Smooth muscle cell (in vitro differentiated cells): ENCODE results near the gene NELFB. TPM values are rescaled to one million over a fixed set of nuclear protein-coding genes. Genes with fewer than 3 reads are reported as not detected.

Source experiments
- DNase-seq: peaks from one replicate; lab custom pipeline; 2025; ENCODE audit not compliant: unreplicated experiment; lab: John Stamatoyannopoulos, UW
- H2AFZ ChIP-seq: fragments of 200-600 bp; sonication (generic); 2 replicates; pipeline ENCODE4 v1.6.0; 2016; ENCODE audit warnings: antibody characterized with exemption, low read depth, mild to moderate bottlenecking
- H3F3A ChIP-seq: fragments of 200-600 bp; sonication (generic); 2 replicates; pipeline ENCODE4 v1.6.0; 2017; ENCODE audit warnings: antibody characterized with exemption, low read depth
- H3K27ac ChIP-seq: fragments of 200-600 bp; sonication (generic); 2 replicates; pipeline ENCODE4 v1.5.1; 2016; ENCODE audit warnings: low read depth, mild to moderate bottlenecking
- H3K27me3 ChIP-seq: fragments of 200-600 bp; sonication (generic); 2 replicates; pipeline ENCODE4 v1.6.1; 2016; ENCODE audit warnings: low read depth, mild to moderate bottlenecking
- H3K36me3 ChIP-seq: fragments of 200-600 bp; sonication (generic); 2 replicates; pipeline ENCODE4 v1.5.1; 2016; ENCODE audit warnings: low read depth
- H3K4me1 ChIP-seq: fragments of 200-600 bp; sonication (generic); 2 replicates; pipeline ENCODE4 v1.5.1; 2016; ENCODE audit warnings: low read depth
- H3K4me2 ChIP-seq: fragments of 200-600 bp; sonication (generic); 2 replicates; pipeline ENCODE4 v1.6.0; 2016; ENCODE audit warnings: mild to moderate bottlenecking
- H3K4me3 ChIP-seq: fragments of 200-600 bp; sonication (generic); 2 replicates; pipeline ENCODE4 v1.5.1; 2016; ENCODE audit warnings: mild to moderate bottlenecking
- H3K79me2 ChIP-seq: fragments of 200-600 bp; sonication (generic); 2 replicates; pipeline ENCODE4 v1.6.0; 2016; ENCODE audit warnings: low read depth, mild to moderate bottlenecking
- H3K9ac ChIP-seq: fragments of 200-600 bp; sonication (generic); 2 replicates; pipeline ENCODE4 v1.6.0; 2016; ENCODE audit warnings: low read depth
- H3K9me3 ChIP-seq: fragments of 200-600 bp; sonication (generic); replicated peaks from 2 replicates; pipeline ENCODE4 v1.5.1; 2016; ENCODE audit warnings: low read depth
- H4K20me1 ChIP-seq: fragments of 200-600 bp; sonication (generic); 2 replicates; pipeline ENCODE4 v1.6.0; 2016; ENCODE audit warnings: low read depth
- WGBS: methylation state at CpG from one replicate; pipeline ENCODE4 v1.1.7; 2016; ENCODE audit warnings: low lambda C conversion rate; 5-methylcytosine and 5-hydroxymethylcytosine counted together
- polyA plus RNA-seq: library from polyadenylated mRNA; unstranded; fragments of >200 nt; fragmentation: Nextera tagmentation; extraction: Ambion mirVana; gene quantifications from 2 replicates; pipeline ENCODE4 v1.2.1, GENCODE V29; 2016
- total RNA-seq: library from RNA; depleted of rRNA; stranded (reverse); fragments of >200 nt; gene quantifications from 2 replicates; pipeline ENCODE4 v1.2.3, GENCODE V29; 2014
- TF ChIP-seq, protein P1 (sequence below): fragments of 200-600 bp; sonication (generic); IDR thresholded peaks from 2 replicates; pipeline ENCODE4 v1.5.1; 2017; ENCODE audit warnings: borderline replicate concordance, mild to moderate bottlenecking, antibody characterized with exemption; ENCODE audit not compliant: insufficient read depth, poor library complexity, severe bottlenecking

Gene NELFB
- total and polyA plus RNA-seq, 2 experiments from 2014 or later, result 23.3 to 60.9 TPM

DNA sequence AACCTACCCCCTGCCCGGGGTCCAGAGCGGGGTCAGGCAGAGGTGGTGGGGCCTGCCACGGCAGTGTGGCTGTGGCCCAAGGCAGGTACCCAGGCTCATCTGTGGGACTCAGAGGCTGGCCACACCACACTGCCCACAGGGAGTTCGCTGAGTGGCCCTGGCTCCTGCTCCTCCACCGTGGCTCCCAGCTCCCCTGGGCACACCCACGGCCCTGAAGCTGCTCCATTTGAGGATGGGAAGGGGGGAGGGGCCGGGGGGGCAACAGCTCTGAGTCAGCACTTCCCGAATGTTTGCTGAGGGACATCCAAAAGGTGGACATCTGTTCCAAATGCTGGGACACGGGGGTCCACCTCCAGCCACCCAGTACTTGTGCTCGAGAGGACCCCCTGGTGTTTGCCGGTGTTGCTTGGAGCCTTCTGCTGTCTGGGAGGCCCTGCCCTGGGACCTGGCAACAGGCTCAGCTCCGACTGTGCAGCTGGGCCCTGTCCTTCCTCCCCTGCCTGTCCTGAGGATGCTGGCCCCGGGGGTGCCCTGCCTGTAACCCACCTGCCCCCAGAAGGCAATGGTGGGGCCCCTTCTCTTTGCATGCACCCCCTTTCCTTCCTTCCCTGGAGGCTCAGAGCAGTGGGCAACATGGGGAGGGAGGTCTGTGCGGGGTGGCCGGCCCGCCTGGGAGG, 49.4 kb downstream of the NELFB start:
- no peak overlapping the region for H3K4me2 ChIP-seq
- no peak for DNase-seq

GRCh38 chr9:137305060-137305797, 50.1 kb downstream of the NELFB start:
- whole genome bisulfite sequencing, result 76% methylated on average over 36 of the region's 36 CpGs
- H3F3A ChIP-seq, result no peaks in the 10 kb centered on the region
- H3K9me3 ChIP-seq, result no peaks in the 10 kb centered on the region
- H3K79me2 ChIP-seq, result no peaks in the 10 kb centered on the region
- H3K4me3 ChIP-seq, result no peak overlapping the region
- no peak overlapping the region for H3K4me2 ChIP-seq
- peaks cover 31% of the 10 kb centered on the region for H3K4me1 ChIP-seq
- no peaks in the 10 kb centered on the region for H3K36me3 ChIP-seq
- no peak overlapping the region for H2AFZ ChIP-seq
- H3K27me3 ChIP-seq, result peaks cover 4% of the 10 kb centered on the region
- H4K20me1 ChIP-seq, result peaks cover 2% of the 10 kb centered on the region
- no peak overlapping the region for H3K9ac ChIP-seq
- no peak overlapping the region for H3K27ac ChIP-seq
- DNase-seq, result no peak
- TF ChIP-seq, protein P1, sequence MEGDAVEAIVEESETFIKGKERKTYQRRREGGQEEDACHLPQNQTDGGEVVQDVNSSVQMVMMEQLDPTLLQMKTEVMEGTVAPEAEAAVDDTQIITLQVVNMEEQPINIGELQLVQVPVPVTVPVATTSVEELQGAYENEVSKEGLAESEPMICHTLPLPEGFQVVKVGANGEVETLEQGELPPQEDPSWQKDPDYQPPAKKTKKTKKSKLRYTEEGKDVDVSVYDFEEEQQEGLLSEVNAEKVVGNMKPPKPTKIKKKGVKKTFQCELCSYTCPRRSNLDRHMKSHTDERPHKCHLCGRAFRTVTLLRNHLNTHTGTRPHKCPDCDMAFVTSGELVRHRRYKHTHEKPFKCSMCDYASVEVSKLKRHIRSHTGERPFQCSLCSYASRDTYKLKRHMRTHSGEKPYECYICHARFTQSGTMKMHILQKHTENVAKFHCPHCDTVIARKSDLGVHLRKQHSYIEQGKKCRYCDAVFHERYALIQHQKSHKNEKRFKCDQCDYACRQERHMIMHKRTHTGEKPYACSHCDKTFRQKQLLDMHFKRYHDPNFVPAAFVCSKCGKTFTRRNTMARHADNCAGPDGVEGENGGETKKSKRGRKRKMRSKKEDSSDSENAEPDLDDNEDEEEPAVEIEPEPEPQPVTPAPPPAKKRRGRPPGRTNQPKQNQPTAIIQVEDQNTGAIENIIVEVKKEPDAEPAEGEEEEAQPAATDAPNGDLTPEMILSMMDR, result no peak

More for the DNA sequence above, 49.4 kb downstream of the NELFB start:
- Histone ChIP-seq H3F3A (no peaks in the 10 kb centered on the region), H2AFZ (no peak overlapping the region), H3K9me3 (no peaks in the 10 kb centered on the region), H3K4me1 (peaks cover 38% of the 10 kb centered on the region), H3K27me3 (peaks cover 11% of the 10 kb centered on the region), H4K20me1 (peaks cover 9% of the 10 kb centered on the region), H3K36me3 (no peaks in the 10 kb centered on the region), H3K27ac (no peak overlapping the region), H3K79me2 (no peaks in the 10 kb centered on the region), H3K4me3 (no peak overlapping the region), H3K9ac (no peak overlapping the region)
- TF ChIP-seq, protein P1, result no peak
- 82% methylated on average over 15 of the region's 16 CpGs for WGBS

DNA sequence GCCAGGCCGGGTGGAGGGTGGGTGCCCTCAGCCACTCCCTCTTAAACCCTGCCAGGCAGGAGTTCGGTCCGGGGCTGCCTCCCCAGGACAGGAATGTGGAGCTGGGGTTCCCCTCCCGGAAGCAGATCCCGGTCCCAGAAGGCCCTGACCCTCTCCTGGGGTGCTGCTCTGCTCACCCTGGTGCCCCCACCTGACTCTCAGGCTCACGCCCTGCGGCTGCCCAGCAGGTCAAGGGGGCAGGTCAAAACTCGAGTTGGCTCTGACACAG, 50.6 kb downstream of the NELFB start:
- peaks cover 28% of the 10 kb centered on the region for H3K4me1 ChIP-seq
- no peak overlapping the region for H2AFZ ChIP-seq
- no peaks in the 10 kb centered on the region for H3K27me3 ChIP-seq
- no peaks in the 10 kb centered on the region for H3K36me3 ChIP-seq
- DNase-seq, result no peak
- H3K9me3 ChIP-seq, result no peaks in the 10 kb centered on the region
- no peak overlapping the region for H3K4me3 ChIP-seq
- H3K27ac ChIP-seq, result no peak overlapping the region
- 84% methylated on average over 7 of the region's 8 CpGs for WGBS
- H3F3A ChIP-seq, result no peaks in the 10 kb centered on the region
- H3K9ac ChIP-seq, result no peak overlapping the region
- H4K20me1 ChIP-seq, result no peaks in the 10 kb centered on the region
- no peak overlapping the region for H3K4me2 ChIP-seq
- no peaks in the 10 kb centered on the region for H3K79me2 ChIP-seq
- TF ChIP-seq, protein P1, result no peak
